ENCODE measurements around the gene CPA5. TPM values are rescaled to one million over a fixed set of nuclear protein-coding genes. Genes with fewer than 3 reads are reported as not detected.

CPA5 gene
- total and polyA plus RNA-seq, 3 donors from 2014 or later = 11.5 to 59.4 (median 46.7) TPM

- Histone ChIP-seq H3K27ac (no peak overlapping the region), H3K27me3 (no peaks in the 10 kb centered on the region), H3K9me3 (no peaks in the 10 kb centered on the region), H3K36me3 (ENCODE audit: low read depth, missing control alignments) (no peaks in the 10 kb centered on the region), H3K4me1 (no peaks in the 10 kb centered on the region), H3K4me3 (no peak overlapping the region)
- 81 to 94% methylated on average over 3 of the region's 3 CpGs for WGBS, 2 donors
- no peak for TF ChIP-seq POLR2A (IDR thresholded peaks at IDR 0.05)
- TF ChIP-seq CTCF (IDR thresholded peaks at IDR 0.05) = no peak
- intact Hi-C loops (cut with DNase I; ENCODE audit: low total_unique reads) = no loop called here
- DNase-seq = no peak
These were observed 42.3 kb downstream of the CPA5 start for GRCh38 chr7:130386876-130387275.

GRCh38 chr7:130387306-130387627 is 42.7 kb downstream of the CPA5 start:
- Histone ChIP-seq H3K4me1 (no peaks in the 10 kb centered on the region), H3K27ac (no peak overlapping the region), H3K36me3 (ENCODE audit: low read depth, missing control alignments) (no peaks in the 10 kb centered on the region), H3K4me3 (no peak overlapping the region), H3K27me3 (no peaks in the 10 kb centered on the region), H3K9me3 (no peaks in the 10 kb centered on the region)
- intact Hi-C loops (cut with DNase I; ENCODE audit: low total_unique reads) = no loop called here
- TF ChIP-seq CTCF (IDR thresholded peaks at IDR 0.05) (no peak), POLR2A (IDR thresholded peaks at IDR 0.05) (no peak)
- 90 to 100% methylated on average over 3 of the region's 3 CpGs for WGBS, 2 donors
- DNase-seq = no peak

GRCh38 chr7:130387628-130388403 is 43.2 kb downstream of the CPA5 start:
- WGBS, 2 donors = 71 to 74% methylated on average over 12 of the region's 12 CpGs

GRCh38 chr7:130388671-130389070 is 44.1 kb downstream of the CPA5 start:
- Histone ChIP-seq H3K4me1 (peaks cover 10% of the 10 kb centered on the region), H3K27ac (no peak overlapping the region), H3K36me3 (ENCODE audit: low read depth, missing control alignments) (no peaks in the 10 kb centered on the region), H3K4me3 (no peak overlapping the region), H3K27me3 (no peaks in the 10 kb centered on the region), H3K9me3 (no peaks in the 10 kb centered on the region)
- DNase-seq = no peak
- intact Hi-C loops (cut with DNase I; ENCODE audit: low total_unique reads) = no loop called here
- 76 to 95% methylated on average over 2 of the region's 2 CpGs for WGBS, 2 donors
- TF ChIP-seq CTCF (IDR thresholded peaks at IDR 0.05) (no peak), POLR2A (IDR thresholded peaks at IDR 0.05) (no peak)

More at GRCh38 chr7:130387628-130388403, 43.2 kb downstream of the CPA5 start:
- Histone ChIP-seq H3K9me3 (no peaks in the 10 kb centered on the region), H3K27ac (no peak overlapping the region), H3K36me3 (ENCODE audit: low read depth, missing control alignments) (no peaks in the 10 kb centered on the region), H3K4me3 (no peak overlapping the region), H3K27me3 (no peaks in the 10 kb centered on the region), H3K4me1 (peaks cover 2% of the 10 kb centered on the region)
- intact Hi-C loops (cut with DNase I; ENCODE audit: low total_unique reads) = no loop called here
- DNase-seq = no peak
- no peak for TF ChIP-seq POLR2A (IDR thresholded peaks at IDR 0.05)
- TF ChIP-seq CTCF (IDR thresholded peaks at IDR 0.05) = no peak

GRCh38 chr7:130390486-130390885 is 45.9 kb downstream of the CPA5 start:
- Histone ChIP-seq H3K4me3 (no peak overlapping the region), H3K36me3 (ENCODE audit: low read depth, missing control alignments) (no peaks in the 10 kb centered on the region), H3K27ac (no peak overlapping the region), H3K9me3 (no peaks in the 10 kb centered on the region), H3K27me3 (no peaks in the 10 kb centered on the region), H3K4me1 (peaks cover 10% of the 10 kb centered on the region)
- no peak for DNase-seq
- TF ChIP-seq CTCF (IDR thresholded peaks at IDR 0.05) (no peak), POLR2A (IDR thresholded peaks at IDR 0.05) (no peak)
- intact Hi-C loops (cut with DNase I; ENCODE audit: low total_unique reads) = no loop called here
- 89 to 96% methylated on average over 1 of the region's 1 CpG for WGBS, 2 donors

Data from testis (tissue), 3 donors.